GM21367 (cell line): ENCODE data around the gene SLC12A6.
"Not testable (repeated sequence)": the region's sequence is repeated elsewhere in the genome, so short reads cannot be mapped to it uniquely, and the experiment has no call there.

ENCODE experiments used
- ATAC-seq: cut with Tn5 transposase; IDR thresholded peaks from one replicate; pipeline ENCODE4 v1.9.1; 2021; ENCODE audit not compliant: unreplicated experiment

Gene SLC12A6

GRCh38 chr15:34337557-34338306 is at the start of gene SLC12A6:
Gene SLC12A6 (minus strand): TSS chr15:34337781. CDS start chr15:34336680, 1,101 bp downstream.
- ATAC-seq, result peak; percentile 63

- not testable (repeated sequence) for ATAC-seq
Observed at GRCh38 chr15:34381829-34382521, 44.4 kb upstream of the SLC12A6 start.

GRCh38 chr15:34380491-34380890 is 42.9 kb upstream of the SLC12A6 start:
- not testable (repeated sequence) for ATAC-seq

GRCh38 chr15:34376856-34377255 is 39.3 kb upstream of the SLC12A6 start:
- no peak for ATAC-seq

- not testable (repeated sequence) for ATAC-seq
Observed at GRCh38 chr15:34375541-34375940, 38.0 kb upstream of the SLC12A6 start.

GRCh38 chr15:34374816-34375215 is 37.2 kb upstream of the SLC12A6 start:
- no peak for ATAC-seq

- no peak for ATAC-seq
Observed at GRCh38 chr15:34373951-34374350, 36.4 kb upstream of the SLC12A6 start.

- ATAC-seq, result no peak
Observed at GRCh38 chr15:34370643-34371042, 33.1 kb upstream of the SLC12A6 start.

- ATAC-seq, result no peak
Observed at GRCh38 chr15:34370129-34370528, 32.5 kb upstream of the SLC12A6 start.

- ATAC-seq, result peak; percentile 67
Observed at GRCh38 chr15:34367101-34368081, 29.8 kb upstream of the SLC12A6 start, which contains the start of gene LPCAT4. Gene LPCAT4 (minus strand): TSS chr15:34367196. CDS start chr15:34367100, 96 bp downstream.

- ATAC-seq, result no peak
Observed at GRCh38 chr15:34366271-34367065, 28.9 kb upstream of the SLC12A6 start.

- ATAC-seq, result no peak
Observed at GRCh38 chr15:34365836-34366235, 28.3 kb upstream of the SLC12A6 start.

- ATAC-seq, result no peak
Observed at GRCh38 chr15:34365091-34365825, 27.7 kb upstream of the SLC12A6 start.

- no peak for ATAC-seq
Observed at GRCh38 chr15:34364041-34364440, 26.5 kb upstream of the SLC12A6 start.

- no peak for ATAC-seq
Observed at GRCh38 chr15:34362047-34362773, 24.6 kb upstream of the SLC12A6 start.

- no peak for ATAC-seq
Observed at GRCh38 chr15:34361278-34361677, 23.7 kb upstream of the SLC12A6 start.

GRCh38 chr15:34360298-34360697 is 22.7 kb upstream of the SLC12A6 start:
- no peak for ATAC-seq

- ATAC-seq, result no peak
Observed at GRCh38 chr15:34359416-34359815, 21.8 kb upstream of the SLC12A6 start.

- no peak for ATAC-seq
Observed at GRCh38 chr15:34358948-34359347, 21.4 kb upstream of the SLC12A6 start.
